Measurements from ENCODE around the gene FIGNL2.
"Not testable (repeated sequence)": the region's sequence is repeated elsewhere in the genome, so short reads cannot be mapped to it uniquely, and the experiment has no call there.

FIGNL2 gene

DNA sequence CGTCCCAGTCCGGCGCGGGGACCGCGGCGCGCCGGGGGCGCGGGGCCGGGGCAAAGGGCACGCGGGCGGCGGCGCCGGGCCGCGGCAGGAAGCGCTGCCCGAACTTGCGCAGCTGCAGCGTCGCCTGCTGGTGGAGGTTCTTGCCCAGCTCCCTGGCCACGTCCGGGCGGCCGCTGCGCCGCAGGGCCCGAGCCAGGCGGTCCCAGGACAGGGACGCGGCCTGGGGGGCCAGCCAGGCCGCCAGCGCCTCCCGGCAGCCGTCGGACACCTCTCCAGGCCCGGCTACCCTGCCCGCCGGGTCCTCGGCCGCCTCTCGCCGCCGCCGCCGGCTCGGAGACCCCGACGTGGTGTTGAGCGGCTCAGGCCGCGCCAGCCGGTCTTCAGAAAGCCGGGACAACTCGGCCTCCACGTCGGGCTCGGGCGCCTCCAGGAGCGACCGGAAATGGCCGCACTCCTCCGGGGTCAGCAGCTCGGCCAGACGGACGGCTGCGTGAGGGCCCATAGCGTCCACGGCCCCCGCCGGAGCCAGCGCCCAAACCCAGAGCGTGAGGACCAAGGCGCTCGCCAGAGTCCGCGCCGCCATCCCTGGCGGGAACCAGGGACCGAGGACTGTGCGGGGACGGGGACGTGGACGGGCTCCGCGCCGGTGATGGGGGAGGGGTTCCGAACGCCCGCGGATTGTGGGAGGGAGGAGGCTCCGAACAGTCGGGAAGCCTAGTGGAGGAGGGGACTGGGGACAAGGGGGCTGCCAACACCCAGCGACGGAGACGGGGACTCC, 34.0 kb downstream of the FIGNL2 start:
- no peak for DNase-seq

DNA sequence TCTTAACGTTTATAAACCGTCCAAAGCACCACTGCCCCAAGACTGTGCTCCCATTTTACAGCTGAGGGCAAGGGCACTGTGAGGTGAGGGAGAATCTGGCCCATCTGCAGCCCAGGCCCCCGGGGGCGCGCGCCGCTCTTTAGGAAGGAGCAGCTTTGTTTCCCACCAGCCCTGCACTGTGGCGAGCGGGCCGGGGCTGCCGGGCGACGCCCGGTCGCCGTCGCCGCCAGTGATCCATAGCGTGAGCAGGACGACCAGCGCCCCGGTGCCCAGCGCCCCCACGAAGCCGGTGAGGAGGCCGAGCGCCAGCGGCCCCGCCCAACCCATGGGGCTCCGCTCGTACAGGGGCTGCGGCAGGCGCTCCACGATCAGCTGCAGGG, 34.6 kb downstream of the FIGNL2 start:
- no peak for DNase-seq

DNA sequence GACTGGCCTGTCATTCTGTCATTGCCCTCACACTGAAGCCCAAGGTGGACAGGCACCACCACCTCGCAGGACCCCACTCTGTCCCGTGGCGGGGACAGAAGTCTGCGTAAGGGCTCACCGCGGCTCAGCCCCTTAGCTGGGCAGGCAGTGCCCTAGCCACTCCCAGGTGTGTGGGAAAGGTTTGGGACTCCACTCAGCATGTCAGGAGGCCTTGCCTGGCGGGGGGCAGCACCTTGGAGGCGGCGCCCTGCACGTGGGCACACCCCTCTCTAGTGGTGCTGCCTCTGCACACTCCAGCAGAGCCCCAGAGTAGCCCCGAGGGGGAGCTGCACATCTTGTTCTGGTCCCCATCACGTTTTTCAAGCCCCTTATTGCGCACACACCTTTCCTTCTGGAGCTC, 35.6 kb downstream of the FIGNL2 start:
- no peak for DNase-seq

DNA sequence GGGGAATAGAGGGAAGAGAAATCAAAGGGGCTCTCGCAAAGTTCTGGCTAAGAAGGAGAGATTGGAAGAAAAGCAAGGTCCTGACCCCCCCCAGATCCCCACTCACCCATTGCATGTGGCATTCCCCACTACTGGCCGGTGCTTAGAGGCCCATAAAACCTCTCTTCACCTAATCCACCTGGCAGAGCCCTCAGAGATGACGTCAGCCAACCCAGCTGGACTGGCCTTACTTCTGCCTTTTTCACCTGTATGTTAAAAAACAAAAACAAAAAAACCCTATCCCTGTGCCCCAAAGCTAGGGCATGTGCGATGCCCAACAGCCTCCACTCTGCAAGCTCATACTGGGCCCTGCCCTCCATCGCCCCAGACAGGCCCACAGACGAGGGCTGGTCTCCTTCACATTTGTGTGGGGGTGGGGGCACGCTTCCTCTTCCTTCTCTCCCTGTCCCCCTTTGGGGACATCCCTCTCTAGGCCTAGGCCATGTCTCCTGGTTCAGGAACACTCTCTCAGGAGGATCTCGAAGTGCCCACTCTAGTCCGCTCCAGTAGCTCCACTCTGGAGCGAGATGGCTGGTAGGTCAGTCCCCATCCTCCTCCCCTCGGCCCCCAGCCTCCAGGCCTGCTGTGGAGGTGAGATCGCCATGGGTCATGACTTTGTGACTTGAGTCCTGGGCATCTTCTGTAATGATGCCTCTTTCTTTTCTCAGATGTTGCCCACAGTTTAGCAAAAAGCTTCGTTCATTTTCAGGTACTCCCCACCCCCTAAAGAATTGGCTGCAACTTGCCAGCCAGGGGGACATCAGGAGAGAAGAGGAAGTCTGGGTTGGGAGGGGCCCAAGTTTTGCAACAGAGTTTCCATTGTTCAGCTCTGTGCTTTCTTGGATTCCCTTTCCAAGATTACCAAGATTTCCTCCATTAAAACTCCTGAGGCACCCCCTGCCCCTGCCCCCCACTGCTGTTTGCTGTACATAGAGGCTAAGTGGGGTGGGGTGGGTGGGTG, 37.0 kb downstream of the FIGNL2 start:
- no peak for DNase-seq

DNA sequence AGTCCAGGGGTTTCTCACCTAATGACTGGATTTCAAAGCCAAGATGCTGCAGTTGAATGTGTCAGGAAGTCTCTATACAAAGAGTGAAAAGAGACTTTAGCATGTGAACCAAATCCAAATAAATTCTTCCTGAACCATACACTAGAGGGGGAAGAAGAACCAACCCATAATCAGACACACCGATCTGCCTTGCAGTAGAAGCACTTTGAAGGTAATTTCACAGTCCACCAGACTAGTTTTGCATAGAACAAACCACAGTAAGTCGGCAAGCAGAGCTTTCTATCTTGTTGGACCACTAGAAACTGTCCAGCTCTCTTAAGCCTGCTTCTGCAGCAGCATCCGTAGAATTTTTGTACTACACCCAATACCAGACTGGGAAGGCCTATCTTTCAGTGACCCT, 39.3 kb downstream of the FIGNL2 start:
- no peak for DNase-seq

DNA sequence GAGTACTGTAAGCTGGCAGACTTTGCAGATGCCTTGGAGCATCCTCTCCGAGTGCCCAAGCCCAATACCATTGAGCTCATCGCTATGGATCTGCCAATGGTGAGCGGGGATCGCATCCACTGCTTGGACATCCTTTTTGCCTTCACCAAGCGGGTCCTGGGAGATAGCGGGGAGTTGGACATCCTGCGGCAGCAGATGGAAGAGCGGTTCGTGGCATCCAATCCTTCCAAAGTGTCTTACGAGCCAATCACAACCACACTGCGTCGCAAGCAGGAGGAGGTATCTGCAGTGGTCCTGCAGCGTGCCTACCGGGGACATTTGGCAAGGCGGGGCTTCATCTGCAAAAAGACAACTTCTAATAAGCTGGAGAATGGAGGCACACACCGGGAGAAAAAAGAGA, 41.6 kb downstream of the FIGNL2 start:
- no peak for DNase-seq

DNA sequence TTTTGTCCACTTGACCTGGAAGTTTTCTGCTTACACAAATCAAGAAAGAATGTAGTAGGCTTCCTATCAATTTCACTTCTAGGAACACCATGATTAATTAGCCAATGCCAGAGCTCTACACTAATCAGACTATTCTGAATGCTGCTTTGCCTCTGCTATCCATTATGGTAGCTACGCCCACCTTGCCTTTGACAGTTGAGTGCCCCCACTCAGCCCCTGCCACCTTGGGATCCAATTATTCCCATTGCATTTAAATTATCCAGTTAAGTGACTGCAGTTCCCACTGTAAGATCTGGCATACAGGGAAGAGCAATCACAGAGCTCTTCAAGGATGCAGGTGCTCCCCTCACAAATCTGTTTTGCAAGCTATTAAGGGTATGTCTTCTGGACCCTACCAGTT, 47.5 kb downstream of the FIGNL2 start:
- no peak for DNase-seq

DNA sequence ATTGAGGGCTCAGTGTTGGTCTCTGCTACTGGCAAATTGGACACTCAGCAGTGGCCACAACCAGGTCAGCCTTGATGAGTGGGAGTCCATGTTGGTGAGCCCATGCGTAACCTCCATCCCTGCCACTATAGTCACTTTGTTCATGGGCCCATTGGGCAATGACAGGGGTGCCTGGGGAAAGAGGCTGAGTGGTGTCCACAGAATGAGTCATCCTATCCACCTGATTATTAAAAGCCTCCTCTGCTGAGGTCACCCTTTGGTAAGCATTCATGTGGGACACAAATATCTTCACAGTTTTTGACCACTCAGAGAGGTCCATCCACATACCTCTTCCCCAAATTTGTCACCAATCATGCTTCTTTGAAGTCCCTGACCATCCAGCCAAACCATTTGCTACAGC, 50.0 kb downstream of the FIGNL2 start:
- no peak for DNase-seq

DNA sequence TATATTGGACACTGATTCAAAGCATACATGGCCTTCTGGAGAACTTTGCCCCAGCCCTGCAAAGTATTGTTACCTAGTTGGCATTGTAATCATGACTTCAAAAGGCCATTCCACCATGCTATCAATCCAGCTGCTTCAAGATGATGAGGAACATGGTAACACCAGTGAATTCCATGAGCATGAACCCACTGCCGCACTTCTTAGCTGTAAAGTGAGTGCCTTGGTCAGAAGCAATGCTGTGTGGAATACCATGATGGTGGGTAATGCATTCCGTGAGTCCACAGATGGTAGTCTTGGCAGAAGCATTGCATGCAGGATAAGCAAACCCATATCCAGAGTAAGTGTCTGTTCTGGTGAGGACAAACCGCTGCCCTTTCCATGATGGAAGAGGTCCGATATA, 50.5 kb downstream of the FIGNL2 start:
- DNase-seq, result not testable (repeated sequence)

DNA sequence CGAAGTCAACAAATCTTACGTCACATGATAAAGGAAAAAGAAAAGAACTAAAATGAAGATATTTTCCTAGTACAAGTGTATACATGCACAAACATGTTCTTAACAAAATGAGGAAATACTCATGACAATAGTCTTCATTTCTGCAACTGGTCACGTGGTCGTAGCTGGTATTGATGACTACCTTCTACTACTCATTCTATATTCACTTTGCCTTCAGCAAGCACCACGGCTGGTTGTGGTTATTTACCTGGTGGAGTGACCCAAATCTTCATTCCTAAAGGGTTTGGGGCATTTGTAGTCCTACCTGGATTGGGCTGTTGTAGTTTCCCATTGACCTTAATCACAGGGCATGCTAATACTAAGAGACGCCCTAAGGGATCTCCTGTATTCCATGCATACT, 51.2 kb downstream of the FIGNL2 start:
- no peak for DNase-seq

DNA sequence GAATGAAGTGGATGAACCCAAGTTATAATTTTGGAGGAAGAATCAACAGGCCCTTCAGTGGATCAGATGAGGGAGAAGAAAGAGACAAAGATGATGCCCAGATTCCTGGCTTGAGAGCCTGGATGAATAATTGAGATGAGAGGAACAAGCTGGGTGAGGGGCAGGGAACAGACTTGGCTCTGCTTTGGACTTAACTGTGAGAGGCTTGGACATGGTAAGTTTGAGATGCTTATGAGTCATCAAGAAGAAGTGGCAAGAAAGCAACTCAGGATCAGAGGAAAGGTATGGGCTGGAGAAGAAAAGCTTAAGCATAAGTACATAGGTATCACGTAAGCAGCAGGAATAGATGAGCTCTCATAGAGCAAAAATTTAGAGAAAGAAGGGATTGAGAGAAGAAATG, 55.3 kb downstream of the FIGNL2 start:
- DNase-seq, result no peak

DNA sequence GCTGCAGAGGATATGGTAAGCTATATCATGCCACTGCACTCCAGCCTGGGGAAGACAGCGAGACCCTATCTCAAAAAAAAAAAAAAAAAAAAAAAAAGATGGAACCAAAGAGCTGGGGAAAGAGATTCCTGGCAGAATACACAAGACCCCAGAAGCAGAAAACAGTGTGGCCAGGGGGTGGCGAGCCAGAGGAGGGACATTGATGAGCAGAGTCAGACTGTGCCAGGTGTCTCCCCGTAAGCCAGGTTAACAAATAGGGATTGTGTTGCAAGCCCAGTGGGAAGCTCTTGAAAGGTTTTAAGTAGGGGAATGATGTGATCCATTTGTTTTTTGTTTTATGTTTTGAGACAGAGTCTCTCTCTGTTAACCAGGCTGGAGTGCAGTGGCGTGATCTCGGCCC, 56.1 kb downstream of the FIGNL2 start:
- no peak for DNase-seq

DNA sequence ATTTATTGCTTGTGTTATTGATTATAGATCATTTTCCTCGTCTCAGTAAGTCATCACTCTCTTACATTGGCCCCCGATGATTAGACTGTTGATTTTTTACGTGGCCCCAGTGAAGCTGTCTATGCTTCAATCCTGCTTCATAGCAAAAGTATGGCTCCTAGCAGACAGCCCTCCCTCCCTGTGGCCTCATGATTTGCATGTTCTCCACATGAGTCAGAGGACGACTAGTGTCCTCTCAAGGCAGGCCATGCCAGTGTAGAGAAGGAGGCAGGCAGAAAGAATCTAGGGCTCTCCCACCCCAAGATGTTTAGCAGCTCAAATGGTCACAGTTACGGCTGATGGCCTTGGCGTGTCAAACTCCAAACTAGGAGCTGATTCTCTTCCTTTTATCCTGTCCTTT, 59.6 kb downstream of the FIGNL2 start:
- DNase-seq, result no peak

DNA sequence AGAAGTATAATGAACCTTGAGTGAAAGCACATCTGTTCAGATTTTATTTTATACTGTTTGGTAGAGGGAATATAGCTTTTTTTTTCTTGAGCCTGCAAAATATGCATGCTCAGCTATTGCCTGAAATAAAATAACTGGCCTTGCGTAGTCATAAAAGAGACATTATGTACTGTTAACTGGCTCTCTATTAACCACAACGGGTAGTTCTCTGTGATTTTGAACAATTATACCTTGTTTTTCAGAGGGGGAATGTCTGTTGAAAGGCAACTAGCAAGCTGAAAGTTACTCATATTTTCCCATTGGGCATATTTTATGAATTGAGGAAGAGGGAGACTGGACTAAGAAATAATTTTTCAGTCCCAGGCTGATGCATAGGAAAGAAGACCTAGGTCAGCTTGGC, 62.6 kb downstream of the FIGNL2 start:
- DNase-seq, result no peak

DNA sequence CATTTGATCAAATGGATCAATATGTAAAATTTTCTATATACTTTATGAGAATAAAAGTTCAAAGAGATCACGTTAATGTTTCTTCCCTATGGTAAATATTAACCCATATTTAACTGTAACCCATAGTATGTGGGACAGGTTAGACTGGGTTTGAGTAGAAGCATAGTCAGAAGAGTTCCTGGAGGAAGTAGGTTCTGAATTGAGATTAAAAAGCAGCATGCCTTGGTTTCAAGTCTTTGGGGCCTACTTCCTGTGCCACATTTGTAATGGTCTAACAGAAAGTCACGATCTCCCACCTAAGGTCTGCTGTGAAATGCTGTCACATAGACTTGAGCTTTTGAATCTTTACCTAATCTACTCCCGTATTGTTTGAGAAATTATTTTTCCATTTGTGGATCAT, 63.8 kb downstream of the FIGNL2 start:
- DNase-seq, result no peak

DNA sequence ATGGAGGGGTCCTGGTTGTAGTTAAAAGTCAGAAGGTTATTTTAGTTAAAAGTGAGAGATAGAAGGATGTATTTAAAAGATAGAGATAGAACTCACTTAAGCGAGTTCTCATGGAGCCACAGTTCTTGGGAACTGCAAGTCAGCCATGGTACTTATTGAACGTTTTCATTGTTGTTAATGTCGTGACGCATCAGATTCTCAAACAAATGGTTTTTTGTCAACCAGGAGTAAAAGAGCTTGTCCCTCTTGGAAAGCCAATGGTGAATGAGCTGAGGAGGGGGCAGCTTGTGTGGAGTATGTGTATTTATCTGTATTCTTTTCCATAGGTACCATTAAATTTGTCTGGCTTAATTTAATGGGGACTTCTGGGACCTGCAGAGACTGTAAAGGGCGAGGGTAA, 68.6 kb downstream of the FIGNL2 start:
- DNase-seq, result no peak

DNA sequence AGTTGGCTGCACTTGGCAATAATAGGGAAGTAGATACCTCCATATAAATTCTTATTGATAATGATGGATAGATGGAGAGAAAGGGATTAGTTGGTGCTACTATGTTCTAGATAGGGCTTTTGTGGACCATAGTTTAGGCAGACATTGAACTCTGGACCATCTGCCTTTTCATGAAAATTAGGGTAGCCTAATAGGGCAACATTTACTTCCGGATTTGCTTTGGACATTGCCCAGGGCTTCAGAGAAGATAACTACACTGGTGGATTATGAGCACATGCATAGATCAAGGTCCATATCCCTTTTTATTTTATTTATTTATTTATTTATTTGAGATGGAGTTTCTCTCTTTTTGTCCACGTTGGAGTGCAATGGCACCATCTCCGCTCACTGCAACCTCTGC, 70.5 kb downstream of the FIGNL2 start:
- DNase-seq, result no peak

DNA sequence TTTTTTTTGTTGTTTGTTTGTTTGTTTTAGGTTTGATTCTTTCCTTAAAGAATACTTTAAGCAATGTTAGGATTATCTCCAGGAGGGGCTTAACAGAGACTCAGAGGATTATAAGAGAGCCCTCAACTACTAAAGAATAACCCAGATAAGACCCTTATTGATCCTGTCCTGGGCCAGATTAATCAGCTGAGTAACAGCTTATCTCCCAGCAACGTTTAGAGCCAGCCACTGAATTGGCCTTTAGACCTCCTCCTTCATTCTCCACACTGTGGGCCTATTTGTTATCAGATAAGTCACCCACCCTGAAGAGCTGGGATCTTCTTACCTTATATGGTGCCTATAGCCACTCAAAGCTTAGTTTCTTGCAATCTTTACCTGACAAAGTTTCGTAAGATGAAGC, 71.1 kb downstream of the FIGNL2 start:
- no peak for DNase-seq

DNA sequence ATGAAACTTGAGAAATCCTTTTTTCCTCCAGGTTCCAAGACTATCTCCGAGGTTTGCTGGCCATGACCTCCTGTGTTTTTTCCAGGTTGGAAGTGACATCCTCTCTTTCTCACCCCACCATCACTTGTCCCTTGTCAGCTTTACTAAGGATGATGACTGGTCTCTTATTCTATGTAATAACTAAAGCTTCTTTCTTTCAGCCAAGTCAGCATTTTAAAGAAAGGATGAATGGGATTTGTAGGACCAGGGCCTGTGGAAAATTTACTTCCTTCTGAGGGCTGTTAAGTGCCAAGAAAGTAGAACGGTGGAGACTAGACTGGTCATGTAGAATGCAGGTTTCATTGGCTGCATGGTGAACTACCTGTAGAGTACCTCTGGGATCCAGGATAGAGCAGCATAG, 73.6 kb downstream of the FIGNL2 start:
- DNase-seq, result no peak

DNA sequence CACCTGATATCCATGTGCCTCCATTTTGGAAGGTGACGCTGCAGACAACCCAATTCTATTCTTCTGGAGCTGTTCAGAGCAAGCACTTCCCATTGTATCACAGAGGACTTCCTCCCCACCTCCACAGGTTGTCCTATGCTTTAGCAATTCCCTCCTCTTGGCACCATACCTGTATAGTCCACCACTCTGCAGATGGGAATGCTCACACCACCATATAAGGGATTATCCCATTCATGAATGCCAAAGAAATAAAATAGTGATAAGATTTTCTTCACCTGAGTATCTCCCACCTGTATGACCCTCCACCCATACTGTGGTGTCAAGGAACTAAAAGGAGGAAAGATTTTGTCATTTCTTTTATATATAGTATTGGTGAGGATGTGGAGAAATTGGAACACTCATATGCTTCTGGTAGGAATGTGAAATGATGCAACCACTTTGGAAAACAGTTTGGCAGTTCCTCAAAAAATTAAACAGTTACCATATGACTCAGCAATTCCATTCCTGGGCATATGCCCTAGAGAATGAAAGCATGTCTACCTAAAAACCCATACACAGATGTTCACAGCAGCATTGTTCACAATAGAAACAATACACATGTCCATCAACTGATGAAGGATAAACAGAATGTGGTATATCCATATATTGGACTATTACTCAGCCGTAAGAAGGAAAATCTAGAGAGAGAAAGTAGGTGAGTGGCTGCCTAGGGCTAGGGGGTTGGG, 75.2 kb downstream of the FIGNL2 start:
- peak in 1 of 2 experiments; percentile 23 for DNase-seq

DNA sequence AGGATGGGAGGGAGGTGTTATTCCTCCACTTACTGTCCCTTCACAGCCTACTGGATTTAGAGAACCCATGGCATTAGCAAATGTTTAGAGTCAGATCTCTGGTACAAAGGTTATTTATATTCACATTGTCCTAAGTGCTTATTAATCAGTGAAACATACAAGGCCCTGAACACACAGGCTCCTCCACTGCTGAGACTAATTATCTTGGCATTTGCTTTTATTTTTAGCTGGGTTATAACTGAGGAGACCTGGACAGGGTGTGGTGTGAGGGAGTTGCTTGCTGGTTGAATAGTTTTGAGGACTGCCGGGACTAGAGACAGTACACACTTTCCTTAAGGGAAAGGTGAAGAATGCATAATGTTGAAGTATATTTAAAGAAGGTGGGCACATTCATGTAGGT, 77.5 kb downstream of the FIGNL2 start:
- no peak for DNase-seq

Measured in NCI-H446 (cell line).